ENCODE measurements around the gene SUMF1. TPM values are rescaled to one million over a fixed set of nuclear protein-coding genes. Genes with fewer than 3 reads are reported as not detected.

SUMF1 gene
- total and polyA plus RNA-seq, 2 of the 4 experiments (the other 2 are of a cell fraction): 26.3 to 38.4 TPM

DNA sequence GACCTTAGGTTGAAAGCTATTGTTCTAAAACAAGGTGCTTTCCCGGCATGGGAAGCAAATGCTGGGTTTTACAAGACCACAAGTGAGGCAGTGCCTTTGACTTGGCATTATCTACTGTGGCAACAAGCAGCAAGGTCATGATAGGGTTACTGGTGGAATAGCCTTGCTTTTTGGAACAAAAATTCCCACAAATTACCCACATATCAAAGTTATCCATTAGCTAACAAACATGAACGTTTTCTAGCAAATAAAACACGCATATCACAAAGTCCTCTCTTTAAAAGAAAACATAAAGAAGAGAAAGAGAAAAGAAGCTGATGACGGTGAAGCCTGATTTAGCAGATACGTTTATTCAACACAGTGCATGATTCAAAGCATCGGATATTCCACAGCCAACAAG, 106.3 kb downstream of the SUMF1 start:
- H3K27me3 ChIP-seq (ENCODE audit: control insufficient read depth, insufficient read depth, low read length): no peaks in the 10 kb centered on the region
- H2AFZ ChIP-seq (replicated peaks; ENCODE audit: low read length, poor library complexity): no peak overlapping the region
- no peaks in the 10 kb centered on the region for H3K9me3 ChIP-seq (ENCODE audit: control insufficient read depth, insufficient read depth, low read length)
- no peak overlapping the region for H2BK20ac ChIP-seq (ENCODE audit: low read depth, low read length)
- no peak overlapping the region for H3K27ac ChIP-seq (ENCODE audit: insufficient read depth, low read length)
- H3K9ac ChIP-seq (ENCODE audit: low read depth, low read length): no peak overlapping the region
- no peak overlapping the region for H4K91ac ChIP-seq (ENCODE audit: insufficient read depth, low read depth, low read length)
- H2BK15ac ChIP-seq (ENCODE audit: low read depth, low read length): no peak overlapping the region
- in situ Hi-C loops (cut with MboI; ENCODE audit: low sequenced_read_pairs) (no loop called here), intact Hi-C loops (cut with micrococcal nuclease) (no loop called here), dilution Hi-C loops (cut with HindIII; ENCODE audit: low sequenced_read_pairs, unreplicated experiment) (no loop called here)
- H3K36me3 ChIP-seq (ENCODE audit: control insufficient read depth, insufficient read depth, low read length): peaks cover 2% of the 10 kb centered on the region; the same call in 1 of the 2 replicates
- H4K8ac ChIP-seq (ENCODE audit: low read depth in 2 of 2, low read length in 2 of 2): no peak overlapping the region
- H2BK5ac ChIP-seq (ENCODE audit: low read depth, low read length, poor library complexity, severe bottlenecking): no peak overlapping the region
- H3K4me1 ChIP-seq (ENCODE audit: control insufficient read depth, insufficient read depth, low read length): peaks cover 3% of the 10 kb centered on the region; the same call in 1 of the 2 replicates
- H3K4me3 ChIP-seq (ENCODE audit: insufficient read depth, low read depth, low read length): no peak overlapping the region
- H2AK9ac ChIP-seq (replicated peaks; ENCODE audit: low read depth, low read length, poor library complexity): no peak overlapping the region
- H3K18ac ChIP-seq (ENCODE audit: low read depth, low read length): 0 out of 2 replicates have a peak overlapping the region, but pooled peaks have one; percentile 55
- H2BK120ac ChIP-seq (ENCODE audit: low read depth, low read length): no peak overlapping the region
- no TSS peak for BruUV-seq (replicated peaks)
- no CpG with 5 or more reads among the region's 6 CpGs for WGBS, 2 experiments (ENCODE audit: extremely low coverage in 2 of 2, insufficient read length in 1 of 2)
- no peak overlapping the region for H3K4me2 ChIP-seq (ENCODE audit: low read depth, low read length)
- H3K56ac ChIP-seq (ENCODE audit: extremely low read depth, insufficient read depth, low read length): no peak overlapping the region
- no peak overlapping the region for H4K5ac ChIP-seq (ENCODE audit: low read depth, low read length)
- H3K23ac ChIP-seq (ENCODE audit: low read depth, low read length): no peak overlapping the region
- ATAC-seq (ENCODE audit: low read depth) (no peak), DNase-seq (no peak)
- no peak overlapping the region for H3K4ac ChIP-seq (ENCODE audit: low read depth, low read length)
- H3K9me1 ChIP-seq (ENCODE audit: insufficient read depth, low read length): peaks cover 3% of the 10 kb centered on the region; the same call in 1 of the 2 replicates
- H3K79me1 ChIP-seq (ENCODE audit: low read depth in 1 of 2, low read length in 2 of 2): no peaks in the 10 kb centered on the region
- ChIA-PET POLR2A (ENCODE audit: unreplicated experiment) (no interaction called here), CTCF (interaction anchor here (1.1 kb wide), 1 partner anchor 9 kb away, joined by 4 read pairs; no protein-coding TSS in a partner anchor)
- TF ChIP-seq RFX5 (IDR thresholded peaks at IDR 0.05; ENCODE audit: low read depth, low read length): no peak
- no peak for TF ChIP-seq CHD1 (IDR thresholded peaks at IDR 0.05; ENCODE audit: low read depth, low read length)
- no peak for TF ChIP-seq MAZ (IDR thresholded peaks at IDR 0.05; ENCODE audit: borderline replicate concordance, low read depth, low read length)
- no peak for TF ChIP-seq BHLHE40 (IDR thresholded peaks at IDR 0.05; ENCODE audit: low read depth, low read length)
- TF ChIP-seq SMC3 (IDR thresholded peaks at IDR 0.05; ENCODE audit: low read depth, low read length): no peak
- TF ChIP-seq MAFK (IDR thresholded peaks at IDR 0.05; ENCODE audit: low read depth, low read length): no peak
- no peak for TF ChIP-seq FOS (IDR thresholded peaks at IDR 0.05; ENCODE audit: low read depth, low read length)
- no peak for TF ChIP-seq MXI1 (IDR thresholded peaks at IDR 0.05; ENCODE audit: borderline replicate concordance, low read depth, low read length)
- no peak for TF ChIP-seq NFE2L2 (IDR thresholded peaks at IDR 0.05; ENCODE audit: low read depth, low read length)
- TF ChIP-seq CEBPB (IDR thresholded peaks at IDR 0.05; ENCODE audit: low read depth, low read length): no peak
- TF ChIP-seq RCOR1 (IDR thresholded peaks at IDR 0.05; ENCODE audit: insufficient replicate concordance, low read length): no peak
- TF ChIP-seq POLR2A (IDR thresholded peaks at IDR 0.05; ENCODE audit: low read depth, low read length): no peak
- TF ChIP-seq, protein P1, sequence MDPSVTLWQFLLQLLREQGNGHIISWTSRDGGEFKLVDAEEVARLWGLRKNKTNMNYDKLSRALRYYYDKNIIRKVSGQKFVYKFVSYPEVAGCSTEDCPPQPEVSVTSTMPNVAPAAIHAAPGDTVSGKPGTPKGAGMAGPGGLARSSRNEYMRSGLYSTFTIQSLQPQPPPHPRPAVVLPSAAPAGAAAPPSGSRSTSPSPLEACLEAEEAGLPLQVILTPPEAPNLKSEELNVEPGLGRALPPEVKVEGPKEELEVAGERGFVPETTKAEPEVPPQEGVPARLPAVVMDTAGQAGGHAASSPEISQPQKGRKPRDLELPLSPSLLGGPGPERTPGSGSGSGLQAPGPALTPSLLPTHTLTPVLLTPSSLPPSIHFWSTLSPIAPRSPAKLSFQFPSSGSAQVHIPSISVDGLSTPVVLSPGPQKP (IDR thresholded peaks at IDR 0.05; ENCODE audit: borderline replicate concordance, low read depth, low read length): no peak
- no peak for TF ChIP-seq RAD21 (IDR thresholded peaks at IDR 0.05; ENCODE audit: low read length)
- no peak overlapping the region for H3K14ac ChIP-seq (replicated peaks; ENCODE audit: low read depth, low read length)
- no peaks in the 10 kb centered on the region for H4K20me1 ChIP-seq (ENCODE audit: insufficient read depth, low read length)
- H2AK5ac ChIP-seq (ENCODE audit: low read depth, low read length): no peak overlapping the region
